ENCODE results near the gene SIRPG.

SIRPG gene

DNA sequence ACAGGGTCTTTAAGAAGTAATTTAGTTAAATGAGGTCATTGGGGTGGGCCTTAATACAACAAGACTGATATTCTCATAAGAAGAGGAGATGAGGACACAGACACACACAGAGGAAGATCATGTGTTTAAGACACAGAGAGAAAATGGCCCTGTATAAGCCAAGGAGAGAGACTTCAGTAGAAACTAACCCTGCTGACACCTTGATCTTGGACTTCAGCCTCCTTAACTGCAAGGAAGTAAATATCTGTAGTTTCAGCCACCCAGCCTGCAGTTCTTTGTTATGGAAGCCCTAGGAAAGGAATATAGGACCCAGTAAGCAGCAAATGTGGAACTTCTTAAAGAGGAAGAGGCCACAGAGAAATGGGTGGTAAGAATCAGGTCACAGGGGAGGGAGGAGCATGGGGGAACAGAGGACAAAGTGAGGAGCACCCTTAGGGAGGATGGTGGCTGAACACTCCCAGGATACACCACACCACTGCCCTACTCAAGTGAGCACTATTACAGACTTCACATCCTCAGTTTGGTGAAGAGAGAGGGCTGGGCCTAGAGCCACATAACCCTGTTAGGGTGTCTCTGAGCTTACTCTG lies 38.5 kb downstream of the SIRPG start:
- TF ChIP-seq RAD21 (IDR thresholded peaks at IDR 0.05; ENCODE audit: low read depth) (no peak), ZBTB7A (IDR thresholded peaks at IDR 0.05; ENCODE audit: low read depth) (no peak)

DNA sequence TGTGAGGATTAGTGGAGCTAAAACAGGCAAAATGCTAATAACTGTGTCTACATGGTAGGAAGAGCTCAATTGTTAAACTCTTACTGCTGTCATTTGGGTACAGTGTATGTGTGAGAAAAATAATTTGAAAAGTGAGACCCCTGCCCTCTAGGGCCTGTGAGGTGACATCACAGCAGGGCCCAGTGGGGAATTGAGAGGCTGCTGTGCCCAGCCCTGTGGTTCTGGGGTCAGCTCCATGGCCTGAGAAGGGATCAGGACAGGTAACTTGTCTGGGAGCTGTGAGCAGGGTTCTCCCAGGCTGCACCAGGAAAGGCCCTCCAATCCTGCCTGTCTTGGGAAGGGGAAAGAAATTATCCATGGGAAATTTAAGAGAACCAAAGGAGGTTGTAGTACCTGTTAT lies 39.1 kb downstream of the SIRPG start:
- TF ChIP-seq EP300 (IDR thresholded peaks at IDR 0.05; ENCODE audit: borderline replicate concordance) (no peak), TAF1 (IDR thresholded peaks at IDR 0.05; ENCODE audit: low read depth) (no peak), FOXM1 (IDR thresholded peaks at IDR 0.05; ENCODE audit: borderline replicate concordance, low read depth) (no peak), EGR1 (IDR thresholded peaks at IDR 0.05) (no peak), TEAD4 (IDR thresholded peaks at IDR 0.05) (no peak), RAD21 (IDR thresholded peaks at IDR 0.05; ENCODE audit: low read depth) (no peak), CREB1 (IDR thresholded peaks at IDR 0.05; ENCODE audit: low read depth) (no peak), CEBPB (IDR thresholded peaks at IDR 0.05) (no peak), YY1 (IDR thresholded peaks at IDR 0.05; ENCODE audit: low read depth) (no peak), ZBTB7A (IDR thresholded peaks at IDR 0.05; ENCODE audit: low read depth) (no peak), NFIC (IDR thresholded peaks at IDR 0.05) (no peak), TCF12 (IDR thresholded peaks at IDR 0.05; ENCODE audit: low read depth) (no peak)
- TF ChIP-seq, protein P1, sequence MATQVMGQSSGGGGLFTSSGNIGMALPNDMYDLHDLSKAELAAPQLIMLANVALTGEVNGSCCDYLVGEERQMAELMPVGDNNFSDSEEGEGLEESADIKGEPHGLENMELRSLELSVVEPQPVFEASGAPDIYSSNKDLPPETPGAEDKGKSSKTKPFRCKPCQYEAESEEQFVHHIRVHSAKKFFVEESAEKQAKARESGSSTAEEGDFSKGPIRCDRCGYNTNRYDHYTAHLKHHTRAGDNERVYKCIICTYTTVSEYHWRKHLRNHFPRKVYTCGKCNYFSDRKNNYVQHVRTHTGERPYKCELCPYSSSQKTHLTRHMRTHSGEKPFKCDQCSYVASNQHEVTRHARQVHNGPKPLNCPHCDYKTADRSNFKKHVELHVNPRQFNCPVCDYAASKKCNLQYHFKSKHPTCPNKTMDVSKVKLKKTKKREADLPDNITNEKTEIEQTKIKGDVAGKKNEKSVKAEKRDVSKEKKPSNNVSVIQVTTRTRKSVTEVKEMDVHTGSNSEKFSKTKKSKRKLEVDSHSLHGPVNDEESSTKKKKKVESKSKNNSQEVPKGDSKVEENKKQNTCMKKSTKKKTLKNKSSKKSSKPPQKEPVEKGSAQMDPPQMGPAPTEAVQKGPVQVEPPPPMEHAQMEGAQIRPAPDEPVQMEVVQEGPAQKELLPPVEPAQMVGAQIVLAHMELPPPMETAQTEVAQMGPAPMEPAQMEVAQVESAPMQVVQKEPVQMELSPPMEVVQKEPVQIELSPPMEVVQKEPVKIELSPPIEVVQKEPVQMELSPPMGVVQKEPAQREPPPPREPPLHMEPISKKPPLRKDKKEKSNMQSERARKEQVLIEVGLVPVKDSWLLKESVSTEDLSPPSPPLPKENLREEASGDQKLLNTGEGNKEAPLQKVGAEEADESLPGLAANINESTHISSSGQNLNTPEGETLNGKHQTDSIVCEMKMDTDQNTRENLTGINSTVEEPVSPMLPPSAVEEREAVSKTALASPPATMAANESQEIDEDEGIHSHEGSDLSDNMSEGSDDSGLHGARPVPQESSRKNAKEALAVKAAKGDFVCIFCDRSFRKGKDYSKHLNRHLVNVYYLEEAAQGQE (IDR thresholded peaks at IDR 0.05; ENCODE audit: low read depth): no peak
- TF ChIP-seq, protein P2, sequence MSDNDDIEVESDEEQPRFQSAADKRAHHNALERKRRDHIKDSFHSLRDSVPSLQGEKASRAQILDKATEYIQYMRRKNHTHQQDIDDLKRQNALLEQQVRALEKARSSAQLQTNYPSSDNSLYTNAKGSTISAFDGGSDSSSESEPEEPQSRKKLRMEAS (IDR thresholded peaks at IDR 0.05): no peak
- TF ChIP-seq, protein P3, sequence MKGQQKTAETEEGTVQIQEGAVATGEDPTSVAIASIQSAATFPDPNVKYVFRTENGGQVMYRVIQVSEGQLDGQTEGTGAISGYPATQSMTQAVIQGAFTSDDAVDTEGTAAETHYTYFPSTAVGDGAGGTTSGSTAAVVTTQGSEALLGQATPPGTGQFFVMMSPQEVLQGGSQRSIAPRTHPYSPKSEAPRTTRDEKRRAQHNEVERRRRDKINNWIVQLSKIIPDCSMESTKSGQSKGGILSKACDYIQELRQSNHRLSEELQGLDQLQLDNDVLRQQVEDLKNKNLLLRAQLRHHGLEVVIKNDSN (IDR thresholded peaks at IDR 0.05): no peak

DNA sequence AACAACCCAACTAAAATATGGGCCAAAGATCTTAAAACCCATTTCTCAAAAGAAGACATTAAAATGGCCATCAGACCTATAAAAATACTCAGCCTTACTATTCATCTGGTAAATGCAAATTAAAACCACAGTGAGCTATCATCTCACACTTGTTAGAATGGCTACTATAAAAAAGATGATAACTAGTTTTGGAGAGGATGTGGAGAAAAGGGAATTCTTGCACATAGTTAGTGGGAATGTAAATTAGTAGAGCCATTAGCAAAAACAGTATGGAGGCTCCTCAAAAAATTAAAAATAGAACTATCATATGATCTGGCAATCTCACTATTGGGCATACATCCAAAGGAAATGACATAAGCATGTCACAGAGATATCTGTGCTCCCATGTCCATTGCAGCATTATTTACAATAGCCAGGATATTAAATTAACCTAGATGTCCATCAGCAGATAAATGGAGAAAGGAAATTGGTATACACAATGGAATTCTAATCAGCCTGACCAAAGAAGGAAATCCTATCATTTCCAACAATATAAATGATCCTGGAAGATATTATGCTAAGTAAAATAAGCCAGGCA lies 40.6 kb downstream of the SIRPG start:
- TF ChIP-seq YY1 (IDR thresholded peaks at IDR 0.05; ENCODE audit: low read depth) (no peak), TCF12 (IDR thresholded peaks at IDR 0.05; ENCODE audit: low read depth) (no peak), CREB1 (IDR thresholded peaks at IDR 0.05; ENCODE audit: low read depth) (no peak), ZBTB7A (IDR thresholded peaks at IDR 0.05; ENCODE audit: low read depth) (no peak), CEBPB (IDR thresholded peaks at IDR 0.05) (no peak), EP300 (IDR thresholded peaks at IDR 0.05; ENCODE audit: borderline replicate concordance) (no peak), EGR1 (IDR thresholded peaks at IDR 0.05) (no peak), FOXM1 (IDR thresholded peaks at IDR 0.05; ENCODE audit: borderline replicate concordance, low read depth) (no peak)
- TF ChIP-seq, protein P2 (IDR thresholded peaks at IDR 0.05): no peak
- TF ChIP-seq, protein P1 (IDR thresholded peaks at IDR 0.05; ENCODE audit: low read depth): no peak

DNA sequence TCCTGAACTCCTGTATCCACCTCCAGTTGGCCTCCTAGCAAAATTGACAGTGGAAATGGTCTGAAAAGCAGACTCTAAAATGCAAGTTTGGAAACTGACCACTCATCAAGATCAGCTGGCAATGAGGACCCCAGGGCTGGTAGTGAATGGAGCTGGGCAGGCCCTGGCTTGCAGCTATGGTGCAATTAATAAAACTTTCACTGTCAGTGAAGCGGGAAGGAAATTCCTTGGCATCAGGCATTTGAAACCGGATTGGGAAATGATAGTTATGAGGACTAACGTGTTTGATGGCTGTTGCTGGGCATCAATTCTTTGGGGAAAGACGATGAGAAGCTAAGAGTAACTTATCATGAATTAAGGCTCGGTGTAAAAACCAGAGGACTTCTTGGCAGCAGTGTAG lies 56.8 kb downstream of the SIRPG start:
- TF ChIP-seq, protein P3 (IDR thresholded peaks at IDR 0.05): no peak
- TF ChIP-seq ZBTB7A (IDR thresholded peaks at IDR 0.05; ENCODE audit: low read depth): no peak
- TF ChIP-seq TEAD4 (IDR thresholded peaks at IDR 0.05): no peak
- TF ChIP-seq NFIC (IDR thresholded peaks at IDR 0.05): no peak
- TF ChIP-seq RAD21 (IDR thresholded peaks at IDR 0.05; ENCODE audit: low read depth): no peak
- TF ChIP-seq EGR1 (IDR thresholded peaks at IDR 0.05): no peak
- no peak for TF ChIP-seq CEBPB (IDR thresholded peaks at IDR 0.05)
- TF ChIP-seq TAF1 (IDR thresholded peaks at IDR 0.05; ENCODE audit: low read depth): no peak
- TF ChIP-seq FOXM1 (IDR thresholded peaks at IDR 0.05; ENCODE audit: borderline replicate concordance, low read depth): no peak
- TF ChIP-seq YY1 (IDR thresholded peaks at IDR 0.05; ENCODE audit: low read depth): no peak
- TF ChIP-seq, protein P1 (IDR thresholded peaks at IDR 0.05; ENCODE audit: low read depth): no peak
- TF ChIP-seq, protein P2 (IDR thresholded peaks at IDR 0.05): no peak
- TF ChIP-seq CREB1 (IDR thresholded peaks at IDR 0.05; ENCODE audit: low read depth): no peak
